Smooth muscle cell of the brain vasculature (primary cell): ENCODE data around the gene TBPL2.
"Not testable (repeated sequence)": the region's sequence is repeated elsewhere in the genome, so short reads cannot be mapped to it uniquely, and the experiment has no call there.

Source experiments
- DNase-seq: peaks from one replicate; pipeline ENCODE4 v3.0.0-alpha.2; 2012; ENCODE audit warnings: low read depth, low spot score

TBPL2 gene

DNA sequence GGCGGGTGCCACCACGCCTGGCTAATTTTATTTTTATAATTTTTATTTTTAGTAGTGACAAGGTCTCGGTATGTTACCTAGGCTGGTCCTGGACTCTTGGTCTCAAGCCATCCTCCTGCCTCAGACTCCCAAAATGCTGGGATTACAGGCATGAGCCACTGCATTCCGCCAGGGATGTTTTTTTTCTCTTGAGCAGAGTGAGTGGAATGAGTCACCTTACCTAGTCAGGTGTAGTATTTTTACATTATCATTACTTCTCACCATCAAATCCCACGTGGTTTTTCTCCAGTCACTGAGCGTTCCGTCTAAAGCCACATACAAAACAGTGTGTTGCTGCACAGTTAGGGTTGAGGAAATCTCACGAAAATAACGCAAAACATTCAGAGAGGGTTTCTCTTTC, 870 bp upstream of the TBPL2 start:
- DNase-seq = no peak

GRCh38 chr14:55438066-55438683, 2.2 kb downstream of the TBPL2 start:
- DNase-seq = no peak

- DNase-seq = no peak
These were observed 3.5 kb downstream of the TBPL2 start for GRCh38 chr14:55436931-55437330.

DNA sequence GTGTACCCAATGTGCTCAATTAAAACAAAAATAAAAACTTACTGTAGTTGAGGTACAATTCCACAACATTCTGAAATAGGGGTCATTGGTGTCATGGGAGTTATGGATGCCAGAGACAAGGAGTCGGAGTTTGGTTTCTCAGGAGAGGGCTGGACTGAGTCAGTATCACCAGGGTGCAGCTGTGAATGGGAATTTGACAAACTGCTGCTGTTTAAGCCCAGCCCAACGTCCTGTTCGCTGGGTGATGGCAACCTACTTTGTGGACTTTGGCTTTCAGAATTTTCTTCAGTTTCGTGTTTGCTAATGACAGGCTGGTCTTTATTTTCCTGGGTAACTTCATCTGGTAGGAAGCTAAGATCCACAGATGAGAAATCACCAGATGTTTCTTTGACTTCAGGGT, 3.9 kb downstream of the TBPL2 start:
- DNase-seq = no peak

DNA sequence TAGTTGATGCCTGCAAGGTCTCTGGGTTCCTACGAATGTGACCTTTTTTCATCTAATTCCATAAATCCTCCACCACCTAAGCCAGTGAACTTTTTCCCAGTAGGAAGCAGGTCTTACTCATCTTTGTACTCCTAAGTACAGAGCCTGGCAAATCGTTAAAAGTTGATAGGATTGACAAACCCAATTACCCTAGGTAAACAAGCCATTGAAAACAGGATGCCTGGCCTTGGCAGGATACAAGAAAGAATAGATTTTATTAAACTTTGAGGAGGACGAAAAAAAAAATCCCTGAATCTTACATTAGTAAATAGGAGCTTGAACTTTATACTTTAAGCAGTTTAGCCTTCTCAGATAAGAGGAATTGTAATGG, 5.6 kb downstream of the TBPL2 start:
- DNase-seq = no peak

DNA sequence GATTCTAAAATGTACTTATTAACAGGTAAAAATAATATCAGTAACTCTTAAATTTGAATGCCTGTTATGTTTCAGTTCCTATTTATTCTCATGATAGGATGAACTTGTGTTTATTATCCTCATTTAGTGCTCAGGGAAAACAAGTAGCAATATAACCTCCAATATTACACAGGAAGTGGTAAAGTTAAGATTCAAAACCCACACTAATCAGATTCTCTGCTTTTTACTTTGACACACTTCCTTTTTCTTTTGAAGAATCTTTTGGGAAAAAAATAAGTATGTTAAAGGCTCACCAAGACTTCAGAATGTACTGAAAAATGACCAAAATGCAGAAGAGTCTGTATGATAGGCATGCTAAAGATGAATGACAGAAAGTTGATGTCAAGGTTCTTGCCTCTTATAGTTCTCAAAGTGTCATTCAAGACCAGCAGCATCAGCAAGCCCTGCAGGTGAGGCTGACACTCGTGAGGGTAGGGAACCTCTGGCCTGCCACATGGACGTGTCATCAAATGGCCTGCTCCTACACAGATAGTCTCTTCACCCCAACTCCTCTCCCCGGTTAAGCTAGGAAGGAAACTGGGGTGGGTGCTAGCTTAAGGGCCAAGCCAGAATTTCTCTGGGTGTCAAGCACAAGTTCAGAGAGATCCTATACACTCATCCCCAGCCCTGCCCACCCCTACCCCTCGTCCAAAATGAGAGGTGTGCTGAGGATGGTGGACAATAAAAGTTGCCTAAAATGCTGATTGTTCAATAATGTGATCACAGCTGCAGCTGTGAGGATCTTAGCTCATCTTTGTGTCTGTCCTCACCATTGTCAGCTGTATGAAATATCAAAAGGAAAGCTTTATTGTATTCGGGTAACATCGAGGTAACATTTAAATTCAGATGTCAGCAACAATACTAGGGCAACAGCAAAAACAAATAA, 6.3 kb downstream of the TBPL2 start:
- no peak for DNase-seq

GRCh38 chr14:55432628-55433027, 7.8 kb downstream of the TBPL2 start:
- no peak for DNase-seq

DNA sequence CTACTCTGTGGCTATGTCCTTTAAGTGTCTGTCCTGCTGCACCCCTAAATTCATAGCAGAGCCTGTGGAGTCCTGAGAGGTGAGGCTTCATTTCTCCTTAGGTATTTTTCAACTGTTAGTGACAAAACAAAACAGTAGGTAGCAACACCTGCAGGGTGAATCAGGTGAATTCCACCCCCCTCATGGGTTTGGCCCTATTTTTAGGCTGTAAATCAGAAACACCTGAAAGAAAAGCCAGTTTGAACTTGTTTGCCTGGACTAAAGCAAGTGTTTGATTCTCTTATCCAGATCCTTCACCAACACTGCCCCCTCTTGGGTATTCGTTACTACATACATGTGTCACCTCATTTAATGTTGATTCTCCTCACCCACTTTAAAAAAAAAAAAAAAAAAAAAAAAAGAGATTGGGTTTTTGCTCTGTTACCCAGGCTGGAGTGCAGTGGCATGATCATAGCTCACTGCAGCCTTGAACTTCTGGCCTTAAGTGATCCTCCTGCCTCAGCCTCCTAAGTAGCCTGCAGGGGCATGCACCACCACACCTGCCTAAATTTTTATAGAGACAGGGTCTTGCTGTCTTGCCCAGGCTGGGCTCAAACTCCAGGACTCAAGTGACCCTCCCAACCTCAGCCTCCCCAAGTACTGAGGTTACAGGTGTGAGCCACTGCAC, 10.3 kb downstream of the TBPL2 start:
- DNase-seq = no peak

- no peak for DNase-seq
These were observed 13.0 kb downstream of the TBPL2 start for GRCh38 chr14:55427439-55427838.

GRCh38 chr14:55426891-55427290, 13.5 kb downstream of the TBPL2 start:
- no peak for DNase-seq

- no peak for DNase-seq
These were observed 15.3 kb downstream of the TBPL2 start for GRCh38 chr14:55425091-55425490.

DNA sequence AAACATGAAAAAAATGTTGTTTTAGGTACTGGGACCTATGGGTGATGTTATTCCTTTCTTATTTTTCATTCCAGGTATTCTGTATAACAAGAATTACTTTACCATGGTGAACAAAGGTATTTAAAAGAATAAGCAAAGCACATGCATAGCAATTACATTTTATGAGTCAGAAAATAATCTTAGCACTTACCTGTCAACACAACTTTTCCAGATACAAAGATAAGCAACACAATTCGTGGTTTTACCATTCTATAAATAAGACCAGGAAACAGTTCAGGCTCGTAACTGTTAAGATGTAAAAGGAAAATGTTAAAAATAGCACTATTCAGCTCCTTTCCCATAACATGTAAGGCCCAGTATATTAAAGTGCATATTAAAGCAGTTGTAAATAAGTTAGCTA, 16.4 kb downstream of the TBPL2 start:
- no peak for DNase-seq

- not testable (repeated sequence) for DNase-seq
These were observed 18.1 kb downstream of the TBPL2 start for GRCh38 chr14:55422338-55422737.

GRCh38 chr14:55419663-55420062, 20.8 kb downstream of the TBPL2 start:
- DNase-seq = no peak

- no peak for DNase-seq
These were observed 22.0 kb downstream of the TBPL2 start for GRCh38 chr14:55418411-55418810.

DNA sequence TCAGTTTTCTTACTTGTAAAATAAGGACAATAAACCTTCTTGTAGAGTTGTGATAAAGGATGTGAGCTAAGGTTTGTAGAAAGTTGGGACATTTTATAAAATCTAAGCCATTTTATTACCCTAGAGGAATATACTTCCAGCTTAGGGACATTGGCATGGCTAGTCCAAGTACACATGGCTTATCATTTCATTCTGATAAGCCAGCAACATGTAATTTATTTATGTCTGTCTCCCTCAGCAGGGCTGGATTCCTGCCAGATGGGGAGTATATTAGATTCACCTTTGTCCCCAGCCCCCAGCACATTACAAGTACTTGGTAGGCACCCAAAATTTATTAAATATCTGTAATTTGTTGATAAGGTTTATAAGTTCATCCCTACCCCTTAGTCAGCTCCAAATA, 22.5 kb downstream of the TBPL2 start:
- DNase-seq = no peak

DNA sequence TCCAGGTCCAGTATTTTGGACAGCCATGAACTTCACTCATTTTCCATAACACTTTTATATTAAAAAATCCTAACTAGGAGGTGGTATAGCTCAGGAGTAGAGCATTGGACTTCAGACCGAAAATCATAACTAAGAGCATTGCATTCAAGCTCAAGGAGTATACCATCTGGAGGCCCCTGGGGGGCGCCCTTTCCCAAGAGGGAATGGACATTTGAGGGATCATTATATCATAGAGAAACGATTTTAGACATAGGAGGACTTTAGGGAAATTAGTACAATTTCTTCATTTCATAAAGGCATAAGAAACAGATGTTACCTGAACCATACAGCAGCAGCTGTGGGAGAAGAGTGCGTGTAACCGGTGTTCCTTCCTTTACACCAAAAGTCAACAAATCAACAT, 23.6 kb downstream of the TBPL2 start:
- no peak for DNase-seq

GRCh38 chr14:55414551-55414950, 25.9 kb downstream of the TBPL2 start:
- no peak for DNase-seq

DNA sequence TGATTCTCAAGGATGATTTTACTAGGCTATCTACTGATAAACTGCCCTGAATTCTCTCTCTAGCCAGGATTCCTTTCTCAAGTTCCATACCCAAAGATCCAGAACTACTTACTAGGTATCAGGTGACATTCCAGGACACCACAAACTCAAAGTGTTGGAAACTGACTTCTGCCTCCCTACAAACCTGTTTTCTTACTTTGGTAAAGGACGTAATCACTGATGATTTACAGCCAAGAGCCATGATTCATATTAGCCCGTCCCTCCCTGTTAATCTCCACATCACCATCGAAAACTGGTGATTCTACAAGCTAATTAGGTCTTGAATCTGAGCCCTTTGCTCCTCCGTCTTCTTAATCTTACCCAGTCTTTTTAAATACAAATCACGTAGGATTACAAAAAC, 27.7 kb downstream of the TBPL2 start:
- no peak for DNase-seq

DNA sequence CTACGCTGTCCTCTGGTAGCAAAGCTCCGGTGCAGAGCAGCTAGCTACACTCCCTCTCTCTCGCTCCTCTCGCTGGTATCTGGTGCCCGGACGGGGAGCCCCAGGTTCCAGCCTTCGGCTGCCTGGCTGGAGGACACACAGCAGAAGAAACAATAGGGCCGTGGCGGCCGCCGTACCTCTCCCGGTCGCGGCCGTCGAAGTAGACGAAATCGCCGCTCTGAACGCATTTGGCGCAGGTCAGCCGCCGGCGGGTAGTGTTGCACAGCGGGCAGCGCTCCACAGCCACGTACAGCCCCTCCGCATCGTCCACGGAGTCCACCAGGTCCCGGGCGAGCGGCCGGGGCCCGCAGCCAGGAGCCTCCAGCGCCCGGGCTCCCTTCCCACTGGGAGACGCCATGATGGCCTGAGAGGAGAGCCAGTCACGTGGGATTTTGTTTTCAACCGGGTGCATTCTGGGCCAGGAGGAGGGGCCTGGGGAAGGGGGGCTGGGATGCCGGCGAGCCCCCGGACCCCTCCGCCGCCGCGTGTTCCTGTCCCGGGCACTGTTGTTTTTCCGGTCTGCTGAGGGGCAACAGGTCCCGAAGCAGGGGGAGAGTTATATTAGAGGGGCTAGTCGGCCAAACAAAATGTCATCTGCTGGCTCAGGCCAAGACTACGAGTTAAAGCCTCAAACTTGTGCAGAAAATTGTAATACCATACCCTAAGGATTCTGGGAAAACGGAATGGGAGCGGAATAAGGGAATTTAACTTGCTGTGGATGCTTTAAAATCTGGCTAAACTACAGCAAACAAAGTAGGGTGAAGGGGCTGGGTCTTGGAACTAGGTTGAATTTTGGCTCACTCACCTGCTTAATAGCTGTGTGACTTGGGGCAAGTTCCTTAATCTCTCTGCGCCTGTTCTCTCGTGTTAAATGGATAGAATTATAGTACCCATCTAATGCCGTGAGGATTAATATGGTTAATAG, 28.7 kb downstream of the TBPL2 start, which contains the start of gene ATG14:
ATG14 (minus strand) TSS at position 405 of the 964 bp plus-strand sequence; CDS start at position 397, 8 bp downstream.
- peak; percentile 45 for DNase-seq

- DNase-seq = no peak
These were observed 29.5 kb downstream of the TBPL2 start for GRCh38 chr14:55410876-55411275.
